ENCODE measurements around the gene SLC16A10. TPM values are rescaled to one million over a fixed set of nuclear protein-coding genes. Genes with fewer than 3 reads are reported as not detected.

SLC16A10 gene
- 34.1 and 42.2 TPM in 2 replicates for total RNA-seq
- 17.4 and 19.9 TPM in 2 replicates for polyA plus RNA-seq

- no peak for TF ChIP-seq EZH2 (IDR thresholded peaks at IDR 0.05; ENCODE audit: borderline replicate concordance)
- no peak for TF ChIP-seq EZH2phosphoT487 (IDR thresholded peaks at IDR 0.05; ENCODE audit: low read depth, severe bottlenecking, unreplicated experiment)
- TF ChIP-seq, protein P1, sequence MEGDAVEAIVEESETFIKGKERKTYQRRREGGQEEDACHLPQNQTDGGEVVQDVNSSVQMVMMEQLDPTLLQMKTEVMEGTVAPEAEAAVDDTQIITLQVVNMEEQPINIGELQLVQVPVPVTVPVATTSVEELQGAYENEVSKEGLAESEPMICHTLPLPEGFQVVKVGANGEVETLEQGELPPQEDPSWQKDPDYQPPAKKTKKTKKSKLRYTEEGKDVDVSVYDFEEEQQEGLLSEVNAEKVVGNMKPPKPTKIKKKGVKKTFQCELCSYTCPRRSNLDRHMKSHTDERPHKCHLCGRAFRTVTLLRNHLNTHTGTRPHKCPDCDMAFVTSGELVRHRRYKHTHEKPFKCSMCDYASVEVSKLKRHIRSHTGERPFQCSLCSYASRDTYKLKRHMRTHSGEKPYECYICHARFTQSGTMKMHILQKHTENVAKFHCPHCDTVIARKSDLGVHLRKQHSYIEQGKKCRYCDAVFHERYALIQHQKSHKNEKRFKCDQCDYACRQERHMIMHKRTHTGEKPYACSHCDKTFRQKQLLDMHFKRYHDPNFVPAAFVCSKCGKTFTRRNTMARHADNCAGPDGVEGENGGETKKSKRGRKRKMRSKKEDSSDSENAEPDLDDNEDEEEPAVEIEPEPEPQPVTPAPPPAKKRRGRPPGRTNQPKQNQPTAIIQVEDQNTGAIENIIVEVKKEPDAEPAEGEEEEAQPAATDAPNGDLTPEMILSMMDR (IDR thresholded peaks at IDR 0.05; ENCODE audit: poor library complexity): no peak
- Histone ChIP-seq H3K36me3 (replicated peaks; ENCODE audit: insufficient read depth, low read depth) (no peaks in the 10 kb centered on the region), H2AFZ (peak within 1 kb of the TSS; percentile 88), H3K4me1 (ENCODE audit: insufficient read depth) (peaks cover 6% of the 10 kb centered on the region), H4K20me1 (ENCODE audit: insufficient read depth, poor library complexity, severe bottlenecking) (no peaks in the 10 kb centered on the region), H3K9me3 (ENCODE audit: low read depth) (no peaks in the 10 kb centered on the region), H3K27ac (no peak within 1 kb of the TSS), H3K4me3 (peak within 1 kb of the TSS; percentile 91), H3K4me2 (peak within 1 kb of the TSS; percentile 100), H3K79me2 (peaks cover 25% of the 10 kb centered on the region), H3K9me2 (replicated peaks; ENCODE audit: insufficient read depth) (no peaks in the 10 kb centered on the region), H3K27me3 (peaks cover 8% of the 10 kb centered on the region)
- peak; percentile 89 for DNase-seq (ENCODE audit: low spot score)
- 1% methylated on average over 53 of the region's 86 CpGs for WGBS (ENCODE audit: low lambda C conversion rate, missing lambda C conversion rate)
These were observed at the start of gene SLC16A10 for GRCh38 chr6:111087106-111087835. Gene SLC16A10, plus strand, starts transcription at chr6:111087503. Its CDS starts 250 bp downstream, at chr6:111087753.

DNA sequence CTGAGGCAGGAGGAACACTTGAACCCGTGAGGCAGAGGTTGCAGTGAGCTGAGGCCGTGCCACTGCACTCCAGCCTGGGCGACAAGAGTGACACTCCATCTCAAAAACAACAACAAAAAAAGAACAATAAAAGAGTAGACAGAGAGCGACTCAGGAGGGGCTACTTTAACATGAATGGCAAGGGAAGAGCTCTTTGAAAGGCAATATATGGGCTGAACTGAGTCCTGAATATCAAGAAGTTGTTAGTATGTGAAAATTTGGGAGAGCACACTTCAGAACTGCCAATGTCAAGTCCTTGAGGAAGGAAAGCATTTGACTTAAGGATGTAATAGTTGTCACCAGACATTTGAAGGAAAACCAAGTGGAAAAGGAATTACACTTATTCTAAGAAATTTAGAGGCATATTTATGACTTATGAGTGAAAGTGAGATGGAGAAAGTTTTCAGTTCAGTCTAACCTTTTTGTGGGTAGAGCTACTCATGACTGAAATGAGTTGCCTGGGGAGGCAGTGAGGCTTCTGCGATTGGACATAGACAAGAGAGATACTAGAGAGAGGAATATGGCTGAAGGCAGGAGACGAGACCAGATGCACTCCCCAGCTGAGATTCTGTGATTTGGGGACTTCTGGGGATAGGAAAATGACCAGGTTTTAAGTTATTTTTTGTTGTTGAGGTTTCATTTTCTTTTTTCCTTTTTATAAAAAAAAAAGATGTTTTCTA lies 48.6 kb upstream of the SLC16A10 start:
- no peaks in the 10 kb centered on the region for H3K4me1 ChIP-seq (ENCODE audit: insufficient read depth)
- H3K9me2 ChIP-seq (replicated peaks; ENCODE audit: insufficient read depth): no peaks in the 10 kb centered on the region
- no peaks in the 10 kb centered on the region for H4K20me1 ChIP-seq (ENCODE audit: insufficient read depth, poor library complexity, severe bottlenecking)
- WGBS (ENCODE audit: low lambda C conversion rate, missing lambda C conversion rate): 90% methylated on average over 6 of the region's 6 CpGs
- H2AFZ ChIP-seq: no peak overlapping the region
- H3K79me2 ChIP-seq: no peaks in the 10 kb centered on the region
- no peak overlapping the region for H3K4me3 ChIP-seq
- DNase-seq (ENCODE audit: low spot score): no peak
- H3K9me3 ChIP-seq (ENCODE audit: low read depth): no peaks in the 10 kb centered on the region
- H3K4me2 ChIP-seq: no peak overlapping the region
- TF ChIP-seq EZH2 (IDR thresholded peaks at IDR 0.05; ENCODE audit: borderline replicate concordance) (no peak), EZH2phosphoT487 (IDR thresholded peaks at IDR 0.05; ENCODE audit: low read depth, severe bottlenecking, unreplicated experiment) (no peak)
- TF ChIP-seq, protein P1 (IDR thresholded peaks at IDR 0.05; ENCODE audit: poor library complexity): no peak
- no peaks in the 10 kb centered on the region for H3K27me3 ChIP-seq
- H3K36me3 ChIP-seq (replicated peaks; ENCODE audit: insufficient read depth, low read depth): no peaks in the 10 kb centered on the region
- H3K27ac ChIP-seq: no peak overlapping the region

DNA sequence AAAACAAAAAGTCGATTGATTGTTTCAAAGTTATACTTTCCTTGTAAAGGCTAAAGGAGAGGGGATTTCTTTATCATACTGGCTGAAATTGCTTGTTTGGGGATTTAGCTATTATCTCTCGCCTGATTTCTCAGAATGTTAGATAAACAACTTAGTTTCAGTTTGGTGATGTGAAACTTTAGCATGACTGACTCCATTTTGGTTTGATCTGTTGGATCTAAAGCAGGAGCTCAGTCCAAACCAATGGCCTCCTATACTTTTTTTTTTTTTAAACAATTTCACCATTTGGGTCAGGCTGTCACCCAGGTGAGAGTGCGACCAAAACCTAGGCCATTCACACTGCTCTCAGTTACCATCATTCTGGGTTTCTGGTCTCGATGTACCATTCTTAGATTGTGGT lies 45.4 kb upstream of the SLC16A10 start:
- TF ChIP-seq, protein P1 (IDR thresholded peaks at IDR 0.05; ENCODE audit: poor library complexity): no peak
- TF ChIP-seq EZH2 (IDR thresholded peaks at IDR 0.05; ENCODE audit: borderline replicate concordance) (no peak), EZH2phosphoT487 (IDR thresholded peaks at IDR 0.05; ENCODE audit: low read depth, severe bottlenecking, unreplicated experiment) (no peak)
- no peak for DNase-seq (ENCODE audit: low spot score)
- no peak overlapping the region for H3K4me3 ChIP-seq
- H3K4me1 ChIP-seq (ENCODE audit: insufficient read depth): no peaks in the 10 kb centered on the region
- H3K27me3 ChIP-seq: no peaks in the 10 kb centered on the region
- H3K79me2 ChIP-seq: no peaks in the 10 kb centered on the region
- H3K4me2 ChIP-seq: no peak overlapping the region
- H3K27ac ChIP-seq: no peak overlapping the region
- no peaks in the 10 kb centered on the region for H3K9me3 ChIP-seq (ENCODE audit: low read depth)
- no peaks in the 10 kb centered on the region for H4K20me1 ChIP-seq (ENCODE audit: insufficient read depth, poor library complexity, severe bottlenecking)
- 93% methylated on average over 4 of the region's 4 CpGs for WGBS (ENCODE audit: low lambda C conversion rate, missing lambda C conversion rate)
- no peaks in the 10 kb centered on the region for H3K36me3 ChIP-seq (replicated peaks; ENCODE audit: insufficient read depth, low read depth)
- H3K9me2 ChIP-seq (replicated peaks; ENCODE audit: insufficient read depth): no peaks in the 10 kb centered on the region
- no peak overlapping the region for H2AFZ ChIP-seq
